IMR-90 (cell line): ENCODE results near the gene PRKAG2. TPM values are rescaled to one million over a fixed set of nuclear protein-coding genes. Genes with fewer than 3 reads are reported as not detected.

Experiments
- ATAC-seq: fragments of 200-7000 bp; cut with Tn5 transposase; 2 replicates; pipeline ENCODE4 v1.9.1; 2020; ENCODE audit warnings: low read depth, mild to moderate bottlenecking, moderate library complexity
- BruUV-seq: library from RNA; stranded (reverse); fragments of 400-500 nt; replicated peaks from 2 replicates; lab custom pipeline; 2021; lab: Mats Ljungman, UMichigan
- CTCF ChIA-PET: fragments of 300-600 bp; formaldehyde crosslinking; extraction: SDS; loops from one replicate; lab custom pipeline; 2021; ENCODE audit warnings: antibody characterized with exemption; lab: Yijun Ruan, JAX
- POLR2A ChIA-PET: fragments of 300-600 bp; sonication (Branson Sonifier 250); formaldehyde crosslinking; loops from one replicate; lab custom pipeline; 2022; ENCODE audit warnings: antibody characterized with exemption; ENCODE audit not compliant: unreplicated experiment; lab: Charles Lee
- DNase-seq: peaks from one replicate; pipeline ENCODE4 v3.0.0; 2013
- H2AFZ ChIP-seq: replicated peaks from 2 replicates; pipeline ENCODE3; 2013; ENCODE audit warnings: low read length, mild to moderate bottlenecking; ENCODE audit not compliant: poor library complexity
- H2AK5ac ChIP-seq: 2 replicates; pipeline ENCODE4 v1.6.1; 2013; ENCODE audit warnings: low read depth, low read length, inconsistent platforms
- H2AK9ac ChIP-seq: replicated peaks from 2 replicates; pipeline ENCODE3; 2013; ENCODE audit warnings: mild to moderate bottlenecking, low read depth, low read length, moderate library complexity; ENCODE audit not compliant: poor library complexity
- H2BK120ac ChIP-seq: 2 replicates; pipeline ENCODE4 v1.6.1; 2013; ENCODE audit warnings: low read depth, low read length, inconsistent platforms
- H2BK15ac ChIP-seq: 3 replicates; pipeline ENCODE4 v1.6.1; 2013; ENCODE audit warnings: low read depth, low read length, inconsistent platforms
- H2BK20ac ChIP-seq: 2 replicates; pipeline ENCODE4 v1.6.1; 2013; ENCODE audit warnings: low read depth, mild to moderate bottlenecking, inconsistent platforms, low read length, moderate library complexity
- H2BK5ac ChIP-seq: 2 replicates; pipeline ENCODE4 v1.6.1; 2013; ENCODE audit warnings: mild to moderate bottlenecking, low read depth, low read length, inconsistent platforms; ENCODE audit not compliant: poor library complexity, severe bottlenecking
- H3K14ac ChIP-seq: replicated peaks from 2 replicates; pipeline ENCODE4 v1.6.1; 2013; ENCODE audit warnings: low read depth, low read length, inconsistent platforms
- H3K18ac ChIP-seq: 2 replicates; pipeline ENCODE4 v1.6.1; 2013; ENCODE audit warnings: low read depth, low read length, control low read depth
- H3K23ac ChIP-seq: 2 replicates; pipeline ENCODE4 v1.6.1; 2013; ENCODE audit warnings: low read depth, low read length, inconsistent platforms
- H3K27ac ChIP-seq: 2 replicates; pipeline ENCODE4 v1.5.1; 2013; ENCODE audit warnings: mild to moderate bottlenecking, control low read depth, low read length; ENCODE audit not compliant: insufficient read depth
- H3K27me3 ChIP-seq: 2 replicates; pipeline ENCODE4 v1.6.1; 2013; ENCODE audit warnings: low read length; ENCODE audit not compliant: control insufficient read depth, insufficient read depth
- H3K36me3 ChIP-seq: 2 replicates; pipeline ENCODE4 v1.6.1; 2013; ENCODE audit warnings: low read length, mixed read lengths; ENCODE audit not compliant: control insufficient read depth, insufficient read depth
- H3K4ac ChIP-seq: 2 replicates; pipeline ENCODE4 v1.6.1; 2013; ENCODE audit warnings: low read depth, low read length, inconsistent platforms
- H3K4me1 ChIP-seq: 2 replicates; pipeline ENCODE4 v1.6.1; 2013; ENCODE audit warnings: low read length, mixed read lengths; ENCODE audit not compliant: control insufficient read depth, insufficient read depth
- H3K4me2 ChIP-seq: 2 replicates; pipeline ENCODE4 v1.6.1; 2013; ENCODE audit warnings: low read depth, mild to moderate bottlenecking, control low read depth, low read length, moderate library complexity
- H3K4me3 ChIP-seq: 2 replicates; pipeline ENCODE4 v1.5.1; 2013; ENCODE audit warnings: low read depth, mild to moderate bottlenecking, control low read depth, low read length, moderate library complexity; ENCODE audit not compliant: insufficient read depth
- H3K56ac ChIP-seq: 2 replicates; pipeline ENCODE4 v1.6.1; 2013; ENCODE audit warnings: low read length, inconsistent platforms; ENCODE audit not compliant: insufficient read depth; ENCODE audit errors: extremely low read depth
- H3K79me1 ChIP-seq, 2 experiments: 2 replicates each; pipeline ENCODE4 v1.6.1; 2013; ENCODE audit warnings: low read length in 2 of 2, inconsistent platforms in 1 of 2, low read depth in 1 of 2
- H3K9ac ChIP-seq: 2 replicates; pipeline ENCODE4 v1.6.1; 2013; ENCODE audit warnings: low read depth, low read length, control low read depth
- H3K9me1 ChIP-seq: 2 replicates; pipeline ENCODE4 v1.6.1; 2013; ENCODE audit warnings: low read length, inconsistent platforms; ENCODE audit not compliant: insufficient read depth
- H3K9me3 ChIP-seq: 2 replicates; pipeline ENCODE4 v1.6.1; 2013; ENCODE audit warnings: low read length; ENCODE audit not compliant: control insufficient read depth, insufficient read depth
- H4K20me1 ChIP-seq: 2 replicates; pipeline ENCODE4 v1.6.1; 2013; ENCODE audit warnings: low read length, inconsistent platforms; ENCODE audit not compliant: insufficient read depth
- H4K5ac ChIP-seq: 2 replicates; pipeline ENCODE4 v1.6.1; 2013; ENCODE audit warnings: mild to moderate bottlenecking, low read depth, low read length, control low read depth
- H4K8ac ChIP-seq, 2 experiments: 2 replicates each; pipeline ENCODE4 v1.6.1; 2013; ENCODE audit warnings: low read depth in 2 of 2, low read length in 2 of 2, control low read depth in 1 of 2, inconsistent platforms in 1 of 2
- H4K91ac ChIP-seq: 2 replicates; pipeline ENCODE4 v1.6.1; 2013; ENCODE audit warnings: low read depth, low read length, inconsistent platforms; ENCODE audit not compliant: insufficient read depth
- CHD1 ChIP-seq: IDR thresholded peaks from 2 replicates; pipeline ENCODE4 v1.6.1; 2012; ENCODE audit warnings: low read depth, low read length, improper control_type of control experiment
- ELK1 ChIP-seq: fragments of 150-350 bp; IDR thresholded peaks from 2 replicates; pipeline ENCODE4 v1.6.1; 2016; ENCODE audit warnings: low read depth, mild to moderate bottlenecking, low read length, moderate library complexity, borderline replicate concordance
- MXI1 ChIP-seq: IDR thresholded peaks from 2 replicates; pipeline ENCODE4 v1.6.1; 2012; ENCODE audit warnings: low read depth, mild to moderate bottlenecking, low read length, moderate library complexity, borderline replicate concordance
- NFE2L2 ChIP-seq: fragments of 150-350 bp; IDR thresholded peaks from 2 replicates; pipeline ENCODE4 v1.6.1; 2016; ENCODE audit warnings: low read depth, mild to moderate bottlenecking, low read length
- RCOR1 ChIP-seq: IDR thresholded peaks from 2 replicates; pipeline ENCODE4 v1.6.1; 2012; ENCODE audit warnings: mild to moderate bottlenecking, low read length, improper control_type of control experiment; ENCODE audit not compliant: insufficient replicate concordance
- WGBS, 2 experiments: methylation state at CpG; one replicate each; pipeline versions ENCODE4 v1.1.5 to v1.1.7; 2013; ENCODE audit warnings: missing lambda C conversion rate in 2 of 2; ENCODE audit not compliant: insufficient read length in 1 of 2; ENCODE audit errors: extremely low coverage in 2 of 2; 5-methylcytosine and 5-hydroxymethylcytosine counted together
- dilution Hi-C: fragments of 300-500 bp; cut with HindIII; formaldehyde crosslinking; loops from one replicate; pipeline ENCODE4 v1.14.3; 2018; ENCODE audit warnings: low sequenced_read_pairs; ENCODE audit not compliant: unreplicated experiment
- in situ Hi-C: fragments of 300-500 bp; cut with MboI; formaldehyde crosslinking; loops from 3 replicates; pipeline ENCODE4 v1.14.3; 2019; ENCODE audit warnings: low sequenced_read_pairs, inconsistent platforms, mixed read lengths
- intact Hi-C: fragments of 100-400 bp; cut with micrococcal nuclease; formaldehyde crosslinking; loops from 2 replicates; pipeline ENCODE4 v1.10.0; 2022
- polyA plus RNA-seq, 3 experiments: library from polyadenylated mRNA; depleted of rRNA; stranded (reverse); fragments of >200 nt; gene quantifications; 2 replicates each; pipeline ENCODE4 v1.2.3, GENCODE V29; 2012; ENCODE audit warnings: low replicate concordance in 1 of 3
- total RNA-seq: library from RNA; depleted of rRNA; stranded (reverse); fragments of >200 nt; gene quantifications from 2 replicates; pipeline ENCODE4 v1.2.3, GENCODE V29; 2012

The PRKAG2 gene
- total and polyA plus RNA-seq, 2 of the 4 experiments (the other 2 are of a cell fraction) = 15.4 to 21.6 TPM

- Histone ChIP-seq H4K8ac (no peak overlapping the region), H3K9ac (no peak overlapping the region), H4K91ac (no peak overlapping the region), H2BK120ac (no peak overlapping the region), H3K18ac (no peak overlapping the region), H3K27me3 (peaks cover 30% of the 10 kb centered on the region), H2BK15ac (no peak overlapping the region), H3K4me3 (no peak overlapping the region), H2BK20ac (no peak overlapping the region), H3K79me1 (no peaks in the 10 kb centered on the region), H2AFZ (no peak overlapping the region), H3K9me1 (no peaks in the 10 kb centered on the region), H3K4me2 (no peak overlapping the region), H3K9me3 (no peaks in the 10 kb centered on the region), H2AK9ac (no peak overlapping the region), H3K4ac (no peak overlapping the region), H3K27ac (no peak overlapping the region), H4K5ac (no peak overlapping the region), H2BK5ac (no peak overlapping the region), H2AK5ac (no peak overlapping the region), H3K23ac (no peak overlapping the region), H3K14ac (no peak overlapping the region), H4K20me1 (no peaks in the 10 kb centered on the region), H3K56ac (no peak overlapping the region), H3K36me3 (no peaks in the 10 kb centered on the region), H3K4me1 (no peaks in the 10 kb centered on the region)
- ChIA-PET POLR2A (no interaction called here), CTCF (no interaction called here)
- WGBS, 2 experiments = 54% methylated on average over 3 of the region's 15 CpGs; no CpG with 5 or more reads in 1 of the 2 experiments
- BruUV-seq = no TSS peak
- ATAC-seq (no peak), DNase-seq (no peak)
- intact Hi-C loops (no loop called here), in situ Hi-C loops (no loop called here), dilution Hi-C loops (no loop called here)
- TF ChIP-seq ELK1 = no peak
- TF ChIP-seq NFE2L2 = no peak
- no peak for TF ChIP-seq CHD1
- TF ChIP-seq RCOR1 = no peak
- TF ChIP-seq MXI1 = no peak
These were observed 16.8 kb downstream of the PRKAG2 start for GRCh38 chr7:151859948-151860685.
